ENCODE results near the gene LRP5.

GRCh38 chr11:68461575-68461917, 149.2 kb downstream of the LRP5 start:
- TF ChIP-seq GATA2 (IDR thresholded peaks at IDR 0.05; ENCODE audit: low read depth, low read length) (no peak), GATA3 (IDR thresholded peaks at IDR 0.05; ENCODE audit: low read depth, low read length) (no peak)

All from SH-SY5Y (cell line).